ENCODE data around the gene CD47.

Gene CD47

GRCh38 chr3:108037770-108038169, 53.1 kb downstream of the CD47 start:
- H3K27me3 Mint-ChIP-seq (ENCODE audit: low read depth): no peaks in the 10 kb centered on the region
- H3K4me3 Mint-ChIP-seq: no peak overlapping the region
- H3K9me3 Mint-ChIP-seq: no peaks in the 10 kb centered on the region
- H3K27ac Mint-ChIP-seq: no peak overlapping the region
- peaks cover 42% of the 10 kb centered on the region for H3K36me3 Mint-ChIP-seq (ENCODE audit: low read depth)
- peaks cover 4% of the 10 kb centered on the region for H3K4me1 Mint-ChIP-seq (ENCODE audit: low read depth)
- no peak for DNase-seq (ENCODE audit: low spot score)

- H3K36me3 Mint-ChIP-seq (ENCODE audit: low read depth): peaks cover 37% of the 10 kb centered on the region
- H3K4me3 Mint-ChIP-seq: no peak overlapping the region
- H3K9me3 Mint-ChIP-seq: no peaks in the 10 kb centered on the region
- H3K27me3 Mint-ChIP-seq (ENCODE audit: low read depth): no peaks in the 10 kb centered on the region
- H3K27ac Mint-ChIP-seq: no peak overlapping the region
- peaks cover 4% of the 10 kb centered on the region for H3K4me1 Mint-ChIP-seq (ENCODE audit: low read depth)
- no peak for DNase-seq (ENCODE audit: low spot score)
These were observed 53.7 kb downstream of the CD47 start for GRCh38 chr3:108036984-108037741.

GRCh38 chr3:108036401-108036800, 54.4 kb downstream of the CD47 start:
- Mint-ChIP-seq H3K27ac (no peak overlapping the region), H3K4me3 (no peak overlapping the region), H3K4me1 (ENCODE audit: low read depth) (peaks cover 4% of the 10 kb centered on the region), H3K9me3 (no peaks in the 10 kb centered on the region), H3K27me3 (ENCODE audit: low read depth) (no peaks in the 10 kb centered on the region), H3K36me3 (ENCODE audit: low read depth) (peaks cover 33% of the 10 kb centered on the region)
- DNase-seq (ENCODE audit: low spot score): no peak

- H3K36me3 Mint-ChIP-seq (ENCODE audit: low read depth): peaks cover 30% of the 10 kb centered on the region
- no peak overlapping the region for H3K27ac Mint-ChIP-seq
- no peak overlapping the region for H3K4me3 Mint-ChIP-seq
- peaks cover 4% of the 10 kb centered on the region for H3K4me1 Mint-ChIP-seq (ENCODE audit: low read depth)
- H3K27me3 Mint-ChIP-seq (ENCODE audit: low read depth): no peaks in the 10 kb centered on the region
- DNase-seq (ENCODE audit: low spot score): no peak
- no peaks in the 10 kb centered on the region for H3K9me3 Mint-ChIP-seq
These were observed 55.1 kb downstream of the CD47 start for GRCh38 chr3:108035751-108036150.

GRCh38 chr3:108031895-108032294, 58.9 kb downstream of the CD47 start:
- peaks cover 7% of the 10 kb centered on the region for H3K9me3 Mint-ChIP-seq
- H3K4me1 Mint-ChIP-seq (ENCODE audit: low read depth): peaks cover 5% of the 10 kb centered on the region
- H3K4me3 Mint-ChIP-seq: no peak overlapping the region
- H3K36me3 Mint-ChIP-seq (ENCODE audit: low read depth): peaks cover 26% of the 10 kb centered on the region
- H3K27ac Mint-ChIP-seq: no peak overlapping the region
- H3K27me3 Mint-ChIP-seq (ENCODE audit: low read depth): no peaks in the 10 kb centered on the region
- no peak for DNase-seq (ENCODE audit: low spot score)

GRCh38 chr3:108030960-108031359, 59.9 kb downstream of the CD47 start:
- H3K9me3 Mint-ChIP-seq: peaks cover 7% of the 10 kb centered on the region

GRCh38 chr3:108029466-108029865, 61.4 kb downstream of the CD47 start:
- no peaks in the 10 kb centered on the region for H3K27me3 Mint-ChIP-seq (ENCODE audit: low read depth)
- H3K36me3 Mint-ChIP-seq (ENCODE audit: low read depth): peaks cover 25% of the 10 kb centered on the region
- no peak overlapping the region for H3K27ac Mint-ChIP-seq
- DNase-seq (ENCODE audit: low spot score): no peak
- no peak overlapping the region for H3K4me3 Mint-ChIP-seq
- peaks cover 2% of the 10 kb centered on the region for H3K4me1 Mint-ChIP-seq (ENCODE audit: low read depth)
- peaks cover 7% of the 10 kb centered on the region for H3K9me3 Mint-ChIP-seq

More at GRCh38 chr3:108030960-108031359, 59.9 kb downstream of the CD47 start:
- peaks cover 3% of the 10 kb centered on the region for H3K4me1 Mint-ChIP-seq (ENCODE audit: low read depth)
- peaks cover 26% of the 10 kb centered on the region for H3K36me3 Mint-ChIP-seq (ENCODE audit: low read depth)
- H3K4me3 Mint-ChIP-seq: no peak overlapping the region
- no peak for DNase-seq (ENCODE audit: low spot score)
- H3K27me3 Mint-ChIP-seq (ENCODE audit: low read depth): no peaks in the 10 kb centered on the region
- no peak overlapping the region for H3K27ac Mint-ChIP-seq

- no peak for DNase-seq (ENCODE audit: low spot score)
- H3K9me3 Mint-ChIP-seq: peaks cover 7% of the 10 kb centered on the region
- H3K27me3 Mint-ChIP-seq (ENCODE audit: low read depth): no peaks in the 10 kb centered on the region
- no peak overlapping the region for H3K27ac Mint-ChIP-seq
- peaks cover 2% of the 10 kb centered on the region for H3K4me1 Mint-ChIP-seq (ENCODE audit: low read depth)
- H3K36me3 Mint-ChIP-seq (ENCODE audit: low read depth): peaks cover 21% of the 10 kb centered on the region
- no peak overlapping the region for H3K4me3 Mint-ChIP-seq
These were observed 61.9 kb downstream of the CD47 start for GRCh38 chr3:108028896-108029295.

GRCh38 chr3:108025177-108025576, 65.7 kb downstream of the CD47 start:
- Mint-ChIP-seq H3K9me3 (peaks cover 7% of the 10 kb centered on the region), H3K4me1 (ENCODE audit: low read depth) (peaks cover 2% of the 10 kb centered on the region), H3K27ac (no peak overlapping the region), H3K27me3 (ENCODE audit: low read depth) (no peaks in the 10 kb centered on the region), H3K4me3 (no peak overlapping the region), H3K36me3 (ENCODE audit: low read depth) (peaks cover 13% of the 10 kb centered on the region)
- DNase-seq (ENCODE audit: low spot score): no peak

- Mint-ChIP-seq H3K9me3 (peaks cover 7% of the 10 kb centered on the region), H3K36me3 (ENCODE audit: low read depth) (peaks cover 13% of the 10 kb centered on the region), H3K27ac (no peak overlapping the region), H3K27me3 (ENCODE audit: low read depth) (no peaks in the 10 kb centered on the region), H3K4me1 (ENCODE audit: low read depth) (peaks cover 2% of the 10 kb centered on the region), H3K4me3 (no peak overlapping the region)
- no peak for DNase-seq (ENCODE audit: low spot score)
These were observed 66.5 kb downstream of the CD47 start for GRCh38 chr3:108024146-108024850.

- Mint-ChIP-seq H3K9me3 (peaks cover 3% of the 10 kb centered on the region), H3K36me3 (ENCODE audit: low read depth) (peaks cover 6% of the 10 kb centered on the region), H3K4me3 (no peak overlapping the region), H3K27ac (no peak overlapping the region), H3K4me1 (ENCODE audit: low read depth) (peaks cover 2% of the 10 kb centered on the region), H3K27me3 (ENCODE audit: low read depth) (peaks cover 7% of the 10 kb centered on the region)
- DNase-seq (ENCODE audit: low spot score): no peak
These were observed 68.3 kb downstream of the CD47 start for GRCh38 chr3:108022256-108023150.

GRCh38 chr3:108021533-108021932, 69.3 kb downstream of the CD47 start:
- no peak overlapping the region for H3K27ac Mint-ChIP-seq
- no peaks in the 10 kb centered on the region for H3K4me1 Mint-ChIP-seq (ENCODE audit: low read depth)
- no peak overlapping the region for H3K4me3 Mint-ChIP-seq
- peaks cover 7% of the 10 kb centered on the region for H3K27me3 Mint-ChIP-seq (ENCODE audit: low read depth)
- no peaks in the 10 kb centered on the region for H3K9me3 Mint-ChIP-seq
- H3K36me3 Mint-ChIP-seq (ENCODE audit: low read depth): no peaks in the 10 kb centered on the region
- no peak for DNase-seq (ENCODE audit: low spot score)

- H3K36me3 Mint-ChIP-seq (ENCODE audit: low read depth): no peaks in the 10 kb centered on the region
- no peak overlapping the region for H3K27ac Mint-ChIP-seq
- peaks cover 7% of the 10 kb centered on the region for H3K27me3 Mint-ChIP-seq (ENCODE audit: low read depth)
- no peak for DNase-seq (ENCODE audit: low spot score)
- H3K9me3 Mint-ChIP-seq: no peaks in the 10 kb centered on the region
- no peaks in the 10 kb centered on the region for H3K4me1 Mint-ChIP-seq (ENCODE audit: low read depth)
- no peak overlapping the region for H3K4me3 Mint-ChIP-seq
These were observed 69.7 kb downstream of the CD47 start for GRCh38 chr3:108021131-108021530.

- Mint-ChIP-seq H3K9me3 (no peaks in the 10 kb centered on the region), H3K4me1 (ENCODE audit: low read depth) (no peaks in the 10 kb centered on the region), H3K4me3 (no peak overlapping the region), H3K36me3 (ENCODE audit: low read depth) (no peaks in the 10 kb centered on the region), H3K27ac (no peak overlapping the region), H3K27me3 (ENCODE audit: low read depth) (peaks cover 7% of the 10 kb centered on the region)
- no peak for DNase-seq (ENCODE audit: low spot score)
These were observed 72.3 kb downstream of the CD47 start for GRCh38 chr3:108018552-108018951.
